ELR (cell line): ENCODE results near the gene PLPP4.

ENCODE experiments used
- DNase-seq: peaks from one replicate; pipeline ENCODE4 v3.0.0-alpha.2; 2015; ENCODE audit warnings: low read depth

PLPP4 gene

DNA sequence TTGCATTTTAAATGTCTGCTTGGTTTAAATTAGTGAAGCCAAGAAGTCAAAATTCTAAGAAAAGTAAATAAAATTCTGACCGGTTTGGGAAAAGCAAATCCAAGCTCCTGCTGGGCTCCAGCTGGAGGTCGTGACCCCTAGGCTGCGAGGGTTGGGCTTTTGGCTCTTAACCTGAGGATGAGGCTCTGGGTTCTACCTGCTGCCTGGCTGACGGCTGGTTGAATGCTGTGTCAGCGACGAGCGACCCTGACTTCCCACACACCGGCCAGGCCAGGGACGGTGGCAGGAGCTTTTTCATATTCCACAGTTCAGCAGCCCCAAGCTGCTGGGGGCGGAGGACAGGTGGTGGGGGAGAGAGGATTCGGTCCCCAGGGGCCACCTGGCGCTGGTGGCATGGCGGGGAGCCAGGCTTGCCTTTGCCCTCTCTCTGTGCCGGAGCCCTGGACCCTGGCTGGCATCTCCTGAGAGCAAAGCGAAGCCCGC is 843 bp upstream of the PLPP4 start:
- no peak for DNase-seq

DNA sequence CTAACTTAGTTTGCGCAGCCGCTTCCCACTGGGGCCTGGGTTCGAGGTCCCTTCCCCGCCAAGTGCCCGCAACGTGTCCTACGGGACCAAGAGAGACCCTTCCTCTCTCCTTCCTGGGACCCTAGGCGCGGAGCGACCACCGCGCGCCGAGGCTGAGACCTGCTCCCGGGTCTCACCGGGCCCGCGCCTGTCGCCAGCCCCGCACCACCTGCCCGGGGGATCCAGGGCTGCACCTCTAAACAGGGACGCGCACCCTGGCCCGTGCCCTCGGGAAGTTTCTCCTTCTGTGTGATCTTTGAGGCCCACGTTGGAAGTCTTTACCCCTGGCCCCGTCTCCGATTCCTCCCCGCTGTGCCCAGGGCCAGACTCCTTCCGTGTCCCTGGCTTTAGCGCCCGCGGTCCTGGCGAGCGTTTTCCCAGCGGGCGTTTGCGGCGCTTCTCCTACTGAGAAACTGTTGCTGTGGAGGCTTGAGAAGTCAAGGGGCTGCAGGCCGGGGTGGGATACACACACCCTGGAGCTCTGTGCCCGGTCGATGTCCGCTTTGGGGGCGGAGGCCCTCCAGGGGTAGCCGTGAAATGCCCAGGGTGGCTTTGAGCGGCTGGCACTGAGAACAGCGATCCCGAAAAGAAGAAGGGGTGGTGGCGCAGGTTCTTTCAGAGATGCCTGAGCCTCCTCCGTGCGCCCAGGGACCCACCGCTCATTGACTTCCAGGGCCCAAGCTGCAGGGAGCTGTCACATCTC is 575 bp downstream of the PLPP4 start:
- no peak for DNase-seq

DNA sequence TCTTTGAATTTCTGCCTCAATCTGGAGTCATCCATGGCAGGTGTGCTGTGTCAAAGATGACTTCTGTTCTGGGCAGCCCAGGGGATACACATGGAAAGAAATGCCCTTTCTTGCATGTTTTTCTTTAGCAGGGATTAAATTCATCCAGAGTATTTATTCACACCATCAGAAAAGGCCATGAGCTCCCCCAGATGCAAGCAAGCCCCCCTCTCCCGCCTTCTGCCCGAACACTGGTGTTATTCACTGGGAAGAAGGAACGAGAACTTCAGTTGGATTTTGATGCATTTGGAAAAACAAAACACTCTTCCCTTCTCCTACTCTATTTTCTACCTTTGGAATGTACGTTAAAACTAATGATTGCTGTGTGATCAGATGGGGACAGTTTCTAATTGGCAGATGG is 1.4 kb downstream of the PLPP4 start:
- DNase-seq, result no peak

DNA sequence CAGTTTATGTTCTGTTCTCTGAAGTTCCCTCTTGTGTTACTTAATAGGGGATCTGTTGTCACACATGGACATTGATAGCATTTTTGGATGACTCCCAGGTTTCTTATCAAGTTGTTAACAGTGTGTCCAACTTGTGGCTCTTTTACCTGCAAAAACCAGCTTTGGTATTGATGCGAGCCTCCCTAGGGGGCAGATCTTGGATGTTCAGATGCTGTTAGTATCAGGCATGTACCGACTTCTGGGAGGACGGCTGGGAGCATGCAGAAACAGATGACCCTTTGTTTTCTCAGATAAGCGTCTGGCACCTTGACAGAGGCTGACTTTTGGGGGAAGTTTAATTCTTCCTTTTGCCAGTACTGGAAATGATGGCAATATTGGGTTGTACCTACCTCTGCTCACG is 2.2 kb downstream of the PLPP4 start:
- no peak for DNase-seq

DNA sequence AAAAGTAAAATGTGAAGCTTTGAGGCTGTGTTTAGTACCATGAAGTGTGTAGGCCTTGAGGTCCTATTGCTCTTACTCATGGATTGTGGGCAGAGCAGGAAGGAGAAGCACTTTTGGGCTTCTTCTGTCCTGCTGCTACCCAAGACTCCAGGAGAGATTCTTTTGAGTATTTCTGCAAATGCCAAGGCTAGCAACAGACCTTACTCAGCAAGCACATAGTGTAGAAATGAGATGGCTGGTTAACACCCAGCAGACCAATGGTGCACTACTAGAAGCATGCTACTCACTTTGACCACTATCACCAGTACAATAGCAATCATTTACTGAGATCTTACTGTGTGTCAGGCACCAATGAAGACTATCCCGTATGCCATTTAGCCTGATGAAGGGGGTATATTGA is 3.2 kb downstream of the PLPP4 start:
- DNase-seq, result peak; percentile 40

DNA sequence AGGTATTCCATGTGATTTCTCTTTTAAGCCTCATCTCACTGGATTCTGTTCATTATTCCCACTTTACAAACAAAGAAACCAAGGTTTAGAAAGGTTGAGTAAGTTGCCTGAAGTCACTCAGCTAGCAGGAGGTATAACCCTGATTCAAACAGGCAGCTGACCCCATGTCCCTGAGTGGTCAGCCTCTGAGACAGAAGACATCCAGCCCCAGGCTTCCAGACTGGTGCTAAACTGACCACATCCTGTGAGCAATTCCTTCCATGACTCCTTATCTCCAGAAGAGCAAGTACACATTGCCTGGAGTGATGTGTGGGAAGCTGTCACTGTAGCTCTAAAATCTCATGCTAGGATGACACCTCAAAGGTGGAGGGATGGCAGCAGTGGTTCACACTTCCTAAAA is 3.7 kb downstream of the PLPP4 start:
- DNase-seq, result peak; percentile 95

DNA sequence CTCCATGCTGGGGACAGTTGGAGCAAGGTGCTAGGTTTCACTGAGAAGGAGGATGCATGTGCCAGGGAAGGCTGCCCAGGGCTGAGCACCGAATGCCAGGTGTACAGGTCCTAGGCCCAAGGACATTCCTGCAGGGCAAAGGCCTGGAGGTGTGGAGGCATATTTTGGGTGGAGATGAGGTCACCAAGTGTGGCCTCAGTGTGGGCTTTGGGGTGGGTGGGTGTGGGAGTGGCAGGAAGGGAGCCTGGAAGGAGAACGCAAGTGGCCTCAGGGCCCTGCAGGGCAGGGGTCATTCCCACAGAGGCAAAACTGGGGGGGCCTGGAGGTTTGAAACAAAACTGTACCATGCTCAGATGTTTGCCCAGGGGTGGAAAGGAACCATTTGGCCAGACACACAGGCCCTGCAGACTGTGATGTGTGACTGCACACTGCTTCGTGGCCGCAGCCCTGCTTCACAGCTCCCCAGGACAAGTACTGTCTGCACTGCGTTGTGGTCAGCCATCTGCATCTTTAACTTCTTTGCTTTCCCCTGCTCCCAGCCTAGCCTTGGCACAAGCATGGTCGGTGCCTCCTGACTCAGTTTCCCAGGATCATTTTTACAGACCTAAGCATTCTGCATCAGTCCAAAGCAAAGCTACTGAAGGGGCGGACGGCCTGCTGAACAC is 5.1 kb downstream of the PLPP4 start:
- DNase-seq, result no peak

DNA sequence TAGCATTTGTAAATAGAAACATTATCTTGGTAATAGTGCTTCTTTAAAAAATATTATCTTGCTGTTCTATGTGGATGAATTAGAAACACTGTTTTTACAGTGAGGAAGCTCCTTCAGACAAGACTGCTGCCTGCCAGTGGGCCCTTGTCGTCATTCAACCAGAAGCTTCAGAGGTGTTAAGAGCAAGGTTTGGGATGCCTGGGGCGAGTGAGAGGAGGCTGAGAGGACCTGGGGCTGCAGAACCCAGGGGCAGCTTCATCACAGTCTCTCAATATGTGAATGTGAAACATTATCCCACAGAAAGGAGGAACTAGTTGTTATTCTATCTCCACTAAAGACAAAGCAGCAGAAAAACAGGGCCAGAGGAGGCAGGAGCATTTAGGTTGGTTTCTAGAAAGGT is 8.1 kb downstream of the PLPP4 start:
- DNase-seq, result no peak

DNA sequence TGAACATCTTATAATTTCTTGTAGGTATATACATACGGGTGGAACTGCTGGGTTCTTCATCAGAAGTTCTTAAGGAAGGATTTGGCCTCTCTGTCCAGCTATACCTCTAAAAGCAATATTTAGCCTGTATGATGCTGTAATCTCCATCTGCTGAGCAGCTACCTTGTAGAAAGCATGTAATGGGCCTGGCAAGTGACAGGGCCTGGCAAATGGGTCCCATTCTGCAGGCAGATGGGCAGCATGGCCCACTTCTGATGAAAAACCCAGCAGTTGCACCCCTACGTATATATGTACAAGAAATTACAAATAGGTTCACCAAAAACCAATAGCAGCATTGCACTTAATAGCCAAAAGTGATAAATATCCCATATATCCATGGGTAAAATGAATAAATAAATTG is 9.0 kb downstream of the PLPP4 start:
- no peak for DNase-seq

DNA sequence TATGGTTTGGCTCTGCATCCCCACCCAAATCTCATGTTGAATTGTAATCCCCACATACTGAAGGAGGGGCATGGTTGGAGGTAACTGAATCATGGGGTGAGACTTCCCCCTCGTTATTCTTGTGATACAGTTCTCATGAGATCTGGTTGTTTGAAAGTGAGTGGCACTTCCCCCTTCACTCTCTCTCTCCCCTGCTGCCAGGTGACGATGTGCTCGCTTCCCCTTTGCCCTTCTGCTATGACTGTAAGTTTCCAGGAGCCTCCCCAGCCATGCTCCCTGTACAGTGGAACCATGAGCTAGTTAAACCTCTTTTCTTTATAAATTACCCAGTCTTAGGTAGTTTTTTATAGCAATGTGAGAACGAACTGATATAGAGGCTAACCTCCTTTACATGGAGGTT is 16.6 kb downstream of the PLPP4 start:
- no peak for DNase-seq

DNA sequence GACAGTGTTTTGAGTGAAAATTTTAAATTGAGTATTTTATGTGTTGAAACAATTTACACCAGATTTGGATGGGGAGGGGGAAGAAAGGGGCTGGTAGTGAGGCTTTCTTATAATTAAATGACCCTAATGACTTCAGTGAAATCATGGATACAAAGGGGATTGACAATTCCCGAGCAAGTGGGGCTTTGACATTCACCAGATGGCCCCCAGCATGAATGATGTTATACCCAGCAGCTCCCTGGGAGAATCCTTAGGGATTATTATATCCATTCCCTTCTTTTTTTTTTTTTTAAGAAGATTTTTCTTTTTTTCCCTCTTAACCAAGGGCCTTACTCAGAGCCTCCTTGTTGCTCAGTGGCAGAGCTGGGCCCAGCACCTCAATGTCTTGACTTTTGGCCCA is 17.9 kb downstream of the PLPP4 start:
- no peak for DNase-seq

DNA sequence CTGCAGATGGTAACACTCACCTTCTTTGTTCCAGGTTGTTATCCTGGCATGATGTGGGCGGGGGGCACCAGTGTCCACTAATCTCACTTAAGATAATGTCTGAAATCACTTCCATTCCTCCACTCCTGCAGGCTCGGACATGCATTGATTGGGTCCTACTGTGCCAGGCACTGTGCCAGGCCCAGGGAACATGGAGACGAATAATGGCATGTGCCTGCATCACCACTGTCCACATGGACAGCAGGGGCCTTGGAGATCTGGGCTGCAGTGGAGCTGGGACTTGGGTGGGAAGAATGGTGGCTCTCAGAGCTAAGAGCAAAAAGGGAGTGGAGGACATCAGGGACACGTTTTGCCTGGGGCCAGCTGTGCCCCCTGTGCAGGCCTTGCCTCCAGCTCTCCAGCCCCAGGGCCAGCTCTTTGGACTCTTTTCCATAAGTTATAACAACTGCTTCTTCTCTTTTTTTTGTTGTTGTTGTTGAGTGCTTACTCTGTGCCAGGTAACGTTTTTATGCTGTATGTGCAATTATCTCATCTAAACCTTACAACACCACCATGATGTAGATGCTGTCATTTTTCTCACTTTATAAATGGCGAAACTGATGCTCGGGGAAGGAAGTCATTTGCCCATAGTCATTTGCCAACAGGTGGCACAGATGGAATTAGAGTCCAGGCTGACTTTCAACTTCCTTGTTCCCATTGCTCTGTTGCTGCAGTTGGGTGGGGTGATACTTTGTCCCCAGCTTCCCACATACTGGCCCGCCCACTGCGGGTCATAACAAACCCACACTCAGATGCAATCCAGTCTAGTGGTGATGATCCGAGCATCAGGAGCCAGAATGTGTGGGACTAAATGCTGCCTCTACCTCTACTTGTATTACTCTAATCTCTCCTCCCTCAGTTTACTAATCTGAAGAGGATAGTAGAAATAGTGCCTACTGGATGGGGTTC is 19.1 kb downstream of the PLPP4 start:
- no peak for DNase-seq

DNA sequence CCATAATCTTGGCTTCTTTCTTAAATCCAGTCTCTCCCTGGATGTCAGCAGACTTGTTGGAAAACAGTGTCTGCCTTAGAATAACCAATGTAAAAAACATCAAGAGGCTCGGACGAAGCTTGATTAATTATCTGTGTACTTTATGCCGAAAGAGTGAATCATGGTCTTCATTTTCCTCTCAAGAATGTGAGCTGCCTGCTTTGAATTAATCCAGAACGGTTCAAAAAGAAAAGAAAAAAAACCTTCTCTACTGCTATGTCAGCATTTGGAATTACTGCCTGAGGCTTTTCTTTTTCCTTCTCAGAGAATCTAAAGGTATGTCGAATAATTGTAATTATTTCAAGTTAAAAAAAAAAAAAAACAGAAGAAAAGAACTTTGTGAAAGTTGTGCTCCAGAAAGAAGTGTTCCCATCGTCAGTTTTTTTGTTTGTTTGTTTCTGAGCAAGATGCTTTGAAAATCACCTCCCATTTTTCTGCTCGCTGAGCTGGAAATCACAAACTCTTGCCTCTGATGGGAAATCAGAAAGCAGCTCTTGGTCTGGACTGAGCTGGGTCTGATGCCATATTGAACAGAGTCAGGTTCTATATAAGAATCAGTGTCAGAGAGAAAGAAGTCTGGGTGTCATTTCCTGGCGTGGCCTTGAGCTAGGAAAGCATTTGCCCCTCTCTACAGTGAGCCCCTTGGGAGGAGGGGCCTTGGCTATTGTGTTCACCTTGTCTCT is 20.2 kb downstream of the PLPP4 start:
- DNase-seq, result peak; percentile 51

DNA sequence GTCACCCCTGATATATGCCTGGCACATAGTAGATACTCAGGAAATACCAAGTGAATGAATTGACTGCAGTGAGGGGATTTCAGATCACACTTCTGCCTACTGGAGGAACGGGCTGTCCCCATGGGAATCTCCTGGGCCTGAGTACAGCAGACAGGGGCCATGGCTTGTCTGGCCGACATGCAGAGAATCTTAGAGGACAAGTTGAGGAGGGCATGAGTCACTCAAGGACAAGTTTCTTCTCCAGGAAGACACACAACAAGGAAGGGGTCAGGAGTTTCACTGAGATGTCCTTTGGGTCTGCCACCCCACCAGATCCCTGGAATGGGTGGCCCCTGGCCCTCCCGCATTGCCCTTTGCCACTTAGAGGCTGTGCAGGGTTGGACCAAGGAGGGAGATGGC is 20.7 kb downstream of the PLPP4 start:
- peak; percentile 17 for DNase-seq

DNA sequence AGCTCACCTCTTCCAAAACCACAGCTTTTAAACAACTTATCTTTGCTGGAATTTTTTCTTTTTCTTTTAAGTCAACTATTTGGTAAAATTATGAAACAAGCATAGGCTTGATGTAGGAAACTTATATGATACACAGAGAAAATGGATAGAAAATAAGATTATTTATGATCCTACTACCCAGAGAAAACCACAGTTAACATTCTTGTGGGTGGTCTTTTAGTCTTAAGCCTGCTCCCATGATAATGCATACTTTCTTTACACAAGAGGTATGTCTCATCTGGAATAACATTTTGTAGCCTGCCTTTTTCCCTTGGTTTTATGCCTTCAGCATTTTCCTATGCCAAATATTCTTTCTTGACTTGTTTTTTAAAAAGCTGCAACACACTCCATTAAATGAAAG is 21.4 kb downstream of the PLPP4 start:
- no peak for DNase-seq

DNA sequence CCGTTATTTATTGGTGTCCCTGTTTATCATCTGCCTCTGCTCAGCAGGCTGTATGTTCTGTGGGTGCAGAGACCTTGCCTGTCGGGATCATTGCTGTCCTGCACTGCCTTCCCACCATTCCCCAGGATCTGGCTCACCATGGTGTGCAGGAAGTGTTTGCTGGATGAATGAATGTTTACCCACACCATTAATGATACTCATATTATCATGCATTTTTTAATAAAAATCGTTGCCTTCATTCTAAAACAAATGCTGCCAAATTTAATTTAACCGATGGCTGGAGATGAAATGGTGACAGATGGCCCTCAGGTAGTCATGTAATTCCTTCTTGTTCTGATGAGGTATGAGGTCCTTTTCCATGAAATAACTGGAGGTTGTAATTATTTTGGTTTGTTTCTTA is 22.5 kb downstream of the PLPP4 start:
- DNase-seq, result no peak

DNA sequence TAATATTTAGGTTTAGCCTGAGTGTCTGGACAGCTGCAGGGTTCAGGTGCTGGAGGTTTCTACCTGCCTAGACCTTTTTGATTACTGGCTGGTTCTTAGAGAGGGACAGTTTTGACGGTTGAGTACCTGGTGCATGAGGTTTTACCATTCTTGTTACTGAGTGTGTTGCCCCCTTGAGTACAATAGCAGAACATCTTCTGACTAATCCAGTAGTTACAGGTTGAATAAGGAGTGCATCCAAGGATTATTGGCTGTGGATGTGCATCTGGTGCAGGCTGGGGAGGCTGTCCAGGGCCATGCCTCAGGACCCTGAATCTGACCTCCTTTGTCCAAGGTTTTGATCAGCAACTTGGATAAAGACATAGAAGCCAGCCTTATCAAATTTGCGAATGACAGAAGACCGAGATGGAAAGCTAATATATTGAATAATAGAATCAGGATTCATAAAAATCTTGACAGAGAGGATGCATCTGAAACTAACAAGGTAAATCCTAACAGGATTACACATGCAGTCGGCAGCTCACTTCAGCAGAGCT is 23.1 kb downstream of the PLPP4 start:
- DNase-seq, result peak; percentile 20

DNA sequence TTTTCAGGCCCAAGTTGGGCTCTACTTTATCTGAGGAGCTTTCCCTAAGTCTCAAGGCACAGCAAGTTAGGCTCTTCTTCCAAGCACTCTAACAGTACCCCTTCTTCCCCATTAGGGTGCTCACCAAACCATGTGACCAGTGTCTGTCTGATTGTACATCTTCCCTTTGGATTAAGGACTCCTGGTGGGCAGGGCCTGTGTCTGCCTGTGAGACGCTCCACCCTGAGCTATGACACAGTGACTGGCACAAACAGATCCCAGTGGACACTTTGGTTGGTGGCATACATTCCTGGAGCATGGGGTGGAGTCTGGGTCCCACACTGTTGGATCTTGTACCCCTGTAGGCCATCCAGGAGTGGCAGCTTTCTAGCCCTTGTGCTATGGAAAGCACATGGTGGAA is 23.8 kb downstream of the PLPP4 start:
- no peak for DNase-seq

DNA sequence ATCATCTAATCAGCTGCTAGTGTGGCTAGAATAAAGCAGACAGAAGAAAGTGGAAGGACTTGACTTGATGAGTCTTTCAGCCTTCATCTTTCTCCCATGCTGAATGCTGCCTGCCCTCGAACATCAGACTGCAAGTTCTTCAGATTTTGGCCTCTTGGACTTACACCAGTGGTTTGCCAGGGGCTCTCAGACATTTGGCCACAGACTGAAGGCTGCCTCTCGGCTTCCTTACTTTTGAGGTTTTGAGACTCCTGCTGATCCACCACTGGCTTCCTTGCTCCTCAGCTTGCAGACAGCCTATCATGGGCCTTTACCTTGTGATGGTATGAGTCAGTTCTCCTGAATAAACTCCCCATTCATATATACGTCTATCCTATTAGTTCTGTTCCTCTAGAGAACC is 26.0 kb downstream of the PLPP4 start:
- no peak for DNase-seq

DNA sequence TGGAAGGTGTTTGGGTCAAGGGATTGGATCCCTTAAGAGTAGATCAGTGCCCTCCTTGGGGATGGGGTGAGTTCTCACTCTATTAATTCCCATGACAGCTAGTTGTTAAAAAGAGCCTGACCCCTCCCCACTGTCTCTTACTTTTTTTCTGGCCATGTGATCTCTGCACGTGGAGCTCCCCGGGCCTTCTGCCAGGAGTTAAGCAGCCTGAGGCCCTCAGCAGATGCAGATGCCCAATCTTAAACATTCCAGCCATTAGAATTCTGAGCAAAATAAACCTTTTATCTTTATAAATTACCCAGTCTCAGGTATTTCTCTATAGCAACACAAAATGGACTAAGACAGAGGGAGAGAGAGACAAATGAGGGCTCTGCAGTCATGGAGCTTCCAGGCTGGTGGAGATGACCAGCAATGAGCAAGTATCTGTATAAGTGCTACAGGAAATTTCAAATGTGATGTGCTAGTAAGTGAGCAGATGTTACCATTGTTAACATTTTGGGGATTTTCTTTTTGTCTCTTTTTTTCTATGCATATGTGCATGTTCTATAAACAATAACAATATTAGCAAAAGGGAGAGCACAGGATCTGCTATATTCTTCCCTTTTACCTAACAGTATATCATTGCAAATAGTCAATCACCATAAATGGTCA is 26.7 kb downstream of the PLPP4 start:
- no peak for DNase-seq

DNA sequence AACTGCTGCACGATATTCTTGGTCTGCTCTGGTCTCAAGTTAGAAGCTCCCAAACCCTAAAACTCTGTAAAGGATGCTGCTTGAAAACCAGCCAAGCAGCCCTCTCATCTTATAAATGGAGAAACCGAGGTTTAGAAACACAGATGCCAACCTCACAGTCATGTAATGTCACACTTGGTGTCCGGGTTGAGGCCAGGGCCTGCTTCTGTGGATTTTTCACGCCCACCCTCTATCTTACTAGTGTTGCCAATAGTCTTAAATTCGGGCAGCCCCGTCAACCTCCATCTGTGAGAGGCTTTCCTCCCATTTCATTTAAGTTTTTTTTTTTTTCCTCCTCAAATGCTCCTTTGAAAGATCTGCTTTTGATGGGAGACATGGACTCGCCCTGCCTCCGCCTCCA is 28.9 kb downstream of the PLPP4 start:
- no peak for DNase-seq
